ENCODE measurements around the gene DSE. TPM values are rescaled to one million over a fixed set of nuclear protein-coding genes. Genes with fewer than 3 reads are reported as not detected.
"Not testable (repeated sequence)": the region's sequence is repeated elsewhere in the genome, so short reads cannot be mapped to it uniquely, and the experiment has no call there.

DSE gene
- total RNA-seq, result 1.7 and 2.7 TPM in 2 replicates

GRCh38 chr6:116370760-116371119 lies at the start of gene DSE:
DSE (plus strand) TSS chr6:116370947; CDS start chr6:116399251, 28,304 bp downstream.
- Mint-ChIP-seq H3K4me3 (peak within 1 kb of the TSS; percentile 79), H3K27ac (peak within 1 kb of the TSS; percentile 13), H3K27me3 (peaks cover 61% of the 10 kb centered on the region), H3K36me3 (ENCODE audit: low read depth) (no peaks in the 10 kb centered on the region), H3K4me1 (peaks cover 10% of the 10 kb centered on the region), H3K9me3 (no peaks in the 10 kb centered on the region)
- DNase-seq, result peak; percentile 82
- intact Hi-C loops (cut with micrococcal nuclease), result loop anchor here (5.0 kb wide), 1 partner anchor 93 kb away; the partner anchor contains the start of gene TSPYL1

GRCh38 chr6:116321933-116322332 lies 48.8 kb upstream of the DSE start:
- H3K36me3 Mint-ChIP-seq (ENCODE audit: low read depth); H3K4me1 Mint-ChIP-seq; H3K27ac Mint-ChIP-seq; DNase-seq; H3K4me3 Mint-ChIP-seq; H3K9me3 Mint-ChIP-seq; intact Hi-C loops (cut with micrococcal nuclease); H3K27me3 Mint-ChIP-seq: not testable (repeated sequence)

GRCh38 chr6:116323863-116324262 lies 46.9 kb upstream of the DSE start:
- DNase-seq, result no peak
- H3K27ac Mint-ChIP-seq, result no peak overlapping the region
- intact Hi-C loops (cut with micrococcal nuclease), result no loop called here
- H3K4me1 Mint-ChIP-seq, result no peaks in the 10 kb centered on the region
- no peaks in the 10 kb centered on the region for H3K36me3 Mint-ChIP-seq (ENCODE audit: low read depth)
- no peak overlapping the region for H3K4me3 Mint-ChIP-seq
- no peaks in the 10 kb centered on the region for H3K9me3 Mint-ChIP-seq
- H3K27me3 Mint-ChIP-seq, result peaks cover 6% of the 10 kb centered on the region

- H3K4me1 Mint-ChIP-seq; DNase-seq; H3K36me3 Mint-ChIP-seq (ENCODE audit: low read depth); H3K27ac Mint-ChIP-seq; H3K27me3 Mint-ChIP-seq; H3K9me3 Mint-ChIP-seq; H3K4me3 Mint-ChIP-seq; intact Hi-C loops (cut with micrococcal nuclease): not testable (repeated sequence)
Observed at GRCh38 chr6:116325634-116326132, 45.1 kb upstream of the DSE start.

GRCh38 chr6:116326181-116326671 lies 44.5 kb upstream of the DSE start:
- Mint-ChIP-seq H3K36me3 (ENCODE audit: low read depth) (no peaks in the 10 kb centered on the region), H3K27ac (no peak overlapping the region), H3K4me3 (no peak overlapping the region), H3K4me1 (no peaks in the 10 kb centered on the region), H3K27me3 (peaks cover 2% of the 10 kb centered on the region), H3K9me3 (no peaks in the 10 kb centered on the region)
- DNase-seq, result no peak
- intact Hi-C loops (cut with micrococcal nuclease), result no loop called here

GRCh38 chr6:116326996-116327395 lies 43.8 kb upstream of the DSE start:
- Mint-ChIP-seq H3K4me1 (no peaks in the 10 kb centered on the region), H3K4me3 (no peak overlapping the region), H3K27me3 (peaks cover 2% of the 10 kb centered on the region), H3K36me3 (ENCODE audit: low read depth) (no peaks in the 10 kb centered on the region), H3K9me3 (no peaks in the 10 kb centered on the region), H3K27ac (no peak overlapping the region)
- intact Hi-C loops (cut with micrococcal nuclease), result no loop called here
- no peak for DNase-seq

- no peak for DNase-seq
- no peaks in the 10 kb centered on the region for H3K36me3 Mint-ChIP-seq (ENCODE audit: low read depth)
- H3K4me3 Mint-ChIP-seq, result no peak overlapping the region
- no peaks in the 10 kb centered on the region for H3K9me3 Mint-ChIP-seq
- intact Hi-C loops (cut with micrococcal nuclease), result no loop called here
- H3K27me3 Mint-ChIP-seq, result peaks cover 4% of the 10 kb centered on the region
- no peaks in the 10 kb centered on the region for H3K4me1 Mint-ChIP-seq
- H3K27ac Mint-ChIP-seq, result no peak overlapping the region
Observed at GRCh38 chr6:116327803-116328527, 42.8 kb upstream of the DSE start.

GRCh38 chr6:116328528-116328903 lies 42.2 kb upstream of the DSE start:
- Mint-ChIP-seq H3K9me3 (no peaks in the 10 kb centered on the region), H3K27me3 (peaks cover 4% of the 10 kb centered on the region), H3K4me1 (no peaks in the 10 kb centered on the region), H3K4me3 (no peak overlapping the region), H3K36me3 (ENCODE audit: low read depth) (no peaks in the 10 kb centered on the region), H3K27ac (no peak overlapping the region)
- no peak for DNase-seq
- intact Hi-C loops (cut with micrococcal nuclease), result no loop called here

GRCh38 chr6:116329156-116329555 lies 41.6 kb upstream of the DSE start:
- no peaks in the 10 kb centered on the region for H3K4me1 Mint-ChIP-seq
- H3K4me3 Mint-ChIP-seq, result no peak overlapping the region
- no peak for DNase-seq
- intact Hi-C loops (cut with micrococcal nuclease), result no loop called here
- peaks cover 4% of the 10 kb centered on the region for H3K27me3 Mint-ChIP-seq
- no peak overlapping the region for H3K27ac Mint-ChIP-seq
- no peaks in the 10 kb centered on the region for H3K9me3 Mint-ChIP-seq
- H3K36me3 Mint-ChIP-seq (ENCODE audit: low read depth), result no peaks in the 10 kb centered on the region

- Mint-ChIP-seq H3K27ac (no peak overlapping the region), H3K36me3 (ENCODE audit: low read depth) (no peaks in the 10 kb centered on the region), H3K4me1 (no peaks in the 10 kb centered on the region), H3K27me3 (peaks cover 4% of the 10 kb centered on the region), H3K4me3 (no peak overlapping the region), H3K9me3 (no peaks in the 10 kb centered on the region)
- no peak for DNase-seq
- intact Hi-C loops (cut with micrococcal nuclease), result no loop called here
Observed at GRCh38 chr6:116330511-116330910, 40.2 kb upstream of the DSE start.

GRCh38 chr6:116332096-116332495 lies 38.7 kb upstream of the DSE start:
- H3K4me1 Mint-ChIP-seq, result no peaks in the 10 kb centered on the region

GRCh38 chr6:116334638-116335409 lies 35.9 kb upstream of the DSE start:
- DNase-seq; H3K9me3 Mint-ChIP-seq; H3K4me3 Mint-ChIP-seq; H3K36me3 Mint-ChIP-seq (ENCODE audit: low read depth); H3K4me1 Mint-ChIP-seq; intact Hi-C loops (cut with micrococcal nuclease); H3K27me3 Mint-ChIP-seq; H3K27ac Mint-ChIP-seq: not testable (repeated sequence)

More at GRCh38 chr6:116332096-116332495, 38.7 kb upstream of the DSE start:
- Mint-ChIP-seq H3K27me3 (peaks cover 2% of the 10 kb centered on the region), H3K9me3 (no peaks in the 10 kb centered on the region), H3K4me3 (no peak overlapping the region), H3K36me3 (ENCODE audit: low read depth) (no peaks in the 10 kb centered on the region), H3K27ac (no peak overlapping the region)
- intact Hi-C loops (cut with micrococcal nuclease), result no loop called here
- DNase-seq, result no peak

GRCh38 chr6:116335612-116336215 lies 35.0 kb upstream of the DSE start:
- Mint-ChIP-seq H3K4me1 (no peaks in the 10 kb centered on the region), H3K27me3 (peaks cover 4% of the 10 kb centered on the region), H3K4me3 (no peak overlapping the region), H3K9me3 (no peaks in the 10 kb centered on the region), H3K36me3 (ENCODE audit: low read depth) (no peaks in the 10 kb centered on the region), H3K27ac (no peak overlapping the region)
- no peak for DNase-seq
- intact Hi-C loops (cut with micrococcal nuclease), result no loop called here

- Mint-ChIP-seq H3K27ac (no peak overlapping the region), H3K9me3 (no peaks in the 10 kb centered on the region), H3K27me3 (peaks cover 2% of the 10 kb centered on the region), H3K4me3 (no peak overlapping the region), H3K4me1 (no peaks in the 10 kb centered on the region), H3K36me3 (ENCODE audit: low read depth) (no peaks in the 10 kb centered on the region)
- intact Hi-C loops (cut with micrococcal nuclease), result no loop called here
- DNase-seq, result no peak
Observed at GRCh38 chr6:116338943-116339342, 31.8 kb upstream of the DSE start.
